IMR-90 (cell line): ENCODE results near the gene ALKBH5. TPM values are rescaled to one million over a fixed set of nuclear protein-coding genes. Genes with fewer than 3 reads are reported as not detected.
A peak's percentile ranks its signal among the peaks of the same experiment; 100 is the strongest.

Experiments used
- ATAC-seq: fragments of 200-7000 bp; cut with Tn5 transposase; 2 replicates; pipeline ENCODE4 v1.9.1; 2020; ENCODE audit warnings: low read depth, mild to moderate bottlenecking, moderate library complexity
- BruUV-seq: library from RNA; stranded (reverse); fragments of 400-500 nt; replicated peaks from 2 replicates; lab custom pipeline; 2021; lab: Mats Ljungman, UMichigan
- CTCF ChIA-PET: fragments of 300-600 bp; formaldehyde crosslinking; extraction: SDS; loops from one replicate; lab custom pipeline; 2021; ENCODE audit warnings: antibody characterized with exemption; lab: Yijun Ruan, JAX
- POLR2A ChIA-PET: fragments of 300-600 bp; sonication (Branson Sonifier 250); formaldehyde crosslinking; loops from one replicate; lab custom pipeline; 2022; ENCODE audit warnings: antibody characterized with exemption; ENCODE audit not compliant: unreplicated experiment; lab: Charles Lee
- DNase-seq: peaks from one replicate; pipeline ENCODE4 v3.0.0; 2013
- H2AFZ ChIP-seq: replicated peaks from 2 replicates; pipeline ENCODE3; 2013; ENCODE audit warnings: low read length, mild to moderate bottlenecking; ENCODE audit not compliant: poor library complexity
- H2AK5ac ChIP-seq: 2 replicates; pipeline ENCODE4 v1.6.1; 2013; ENCODE audit warnings: low read depth, low read length, inconsistent platforms
- H2AK9ac ChIP-seq: replicated peaks from 2 replicates; pipeline ENCODE3; 2013; ENCODE audit warnings: mild to moderate bottlenecking, low read depth, low read length, moderate library complexity; ENCODE audit not compliant: poor library complexity
- H2BK120ac ChIP-seq: 2 replicates; pipeline ENCODE4 v1.6.1; 2013; ENCODE audit warnings: low read depth, low read length, inconsistent platforms
- H2BK15ac ChIP-seq: 3 replicates; pipeline ENCODE4 v1.6.1; 2013; ENCODE audit warnings: low read depth, low read length, inconsistent platforms
- H2BK20ac ChIP-seq: 2 replicates; pipeline ENCODE4 v1.6.1; 2013; ENCODE audit warnings: low read depth, mild to moderate bottlenecking, inconsistent platforms, low read length, moderate library complexity
- H2BK5ac ChIP-seq: 2 replicates; pipeline ENCODE4 v1.6.1; 2013; ENCODE audit warnings: mild to moderate bottlenecking, low read depth, low read length, inconsistent platforms; ENCODE audit not compliant: poor library complexity, severe bottlenecking
- H3K14ac ChIP-seq: replicated peaks from 2 replicates; pipeline ENCODE4 v1.6.1; 2013; ENCODE audit warnings: low read depth, low read length, inconsistent platforms
- H3K18ac ChIP-seq: 2 replicates; pipeline ENCODE4 v1.6.1; 2013; ENCODE audit warnings: low read depth, low read length, control low read depth
- H3K23ac ChIP-seq: 2 replicates; pipeline ENCODE4 v1.6.1; 2013; ENCODE audit warnings: low read depth, low read length, inconsistent platforms
- H3K27ac ChIP-seq: 2 replicates; pipeline ENCODE4 v1.5.1; 2013; ENCODE audit warnings: mild to moderate bottlenecking, control low read depth, low read length; ENCODE audit not compliant: insufficient read depth
- H3K27me3 ChIP-seq: 2 replicates; pipeline ENCODE4 v1.6.1; 2013; ENCODE audit warnings: low read length; ENCODE audit not compliant: control insufficient read depth, insufficient read depth
- H3K36me3 ChIP-seq: 2 replicates; pipeline ENCODE4 v1.6.1; 2013; ENCODE audit warnings: low read length, mixed read lengths; ENCODE audit not compliant: control insufficient read depth, insufficient read depth
- H3K4ac ChIP-seq: 2 replicates; pipeline ENCODE4 v1.6.1; 2013; ENCODE audit warnings: low read depth, low read length, inconsistent platforms
- H3K4me1 ChIP-seq: 2 replicates; pipeline ENCODE4 v1.6.1; 2013; ENCODE audit warnings: low read length, mixed read lengths; ENCODE audit not compliant: control insufficient read depth, insufficient read depth
- H3K4me2 ChIP-seq: 2 replicates; pipeline ENCODE4 v1.6.1; 2013; ENCODE audit warnings: low read depth, mild to moderate bottlenecking, control low read depth, low read length, moderate library complexity
- H3K4me3 ChIP-seq: 2 replicates; pipeline ENCODE4 v1.5.1; 2013; ENCODE audit warnings: low read depth, mild to moderate bottlenecking, control low read depth, low read length, moderate library complexity; ENCODE audit not compliant: insufficient read depth
- H3K56ac ChIP-seq: 2 replicates; pipeline ENCODE4 v1.6.1; 2013; ENCODE audit warnings: low read length, inconsistent platforms; ENCODE audit not compliant: insufficient read depth; ENCODE audit errors: extremely low read depth
- H3K79me1 ChIP-seq, 2 experiments: 2 replicates each; pipeline ENCODE4 v1.6.1; 2013; ENCODE audit warnings: low read length in 2 of 2, inconsistent platforms in 1 of 2, low read depth in 1 of 2
- H3K9ac ChIP-seq: 2 replicates; pipeline ENCODE4 v1.6.1; 2013; ENCODE audit warnings: low read depth, low read length, control low read depth
- H3K9me1 ChIP-seq: 2 replicates; pipeline ENCODE4 v1.6.1; 2013; ENCODE audit warnings: low read length, inconsistent platforms; ENCODE audit not compliant: insufficient read depth
- H3K9me3 ChIP-seq: 2 replicates; pipeline ENCODE4 v1.6.1; 2013; ENCODE audit warnings: low read length; ENCODE audit not compliant: control insufficient read depth, insufficient read depth
- H4K20me1 ChIP-seq: 2 replicates; pipeline ENCODE4 v1.6.1; 2013; ENCODE audit warnings: low read length, inconsistent platforms; ENCODE audit not compliant: insufficient read depth
- H4K5ac ChIP-seq: 2 replicates; pipeline ENCODE4 v1.6.1; 2013; ENCODE audit warnings: mild to moderate bottlenecking, low read depth, low read length, control low read depth
- H4K8ac ChIP-seq, 2 experiments: 2 replicates each; pipeline ENCODE4 v1.6.1; 2013; ENCODE audit warnings: low read depth in 2 of 2, low read length in 2 of 2, control low read depth in 1 of 2, inconsistent platforms in 1 of 2
- H4K91ac ChIP-seq: 2 replicates; pipeline ENCODE4 v1.6.1; 2013; ENCODE audit warnings: low read depth, low read length, inconsistent platforms; ENCODE audit not compliant: insufficient read depth
- CTCF ChIP-seq: conservative IDR thresholded peaks from 2 replicates; pipeline ENCODE4 v1.5.1; 2012; ENCODE audit warnings: mild to moderate bottlenecking, low read depth, low read length, improper control_type of control experiment
- RAD21 ChIP-seq: IDR thresholded peaks from 2 replicates; pipeline ENCODE4 v1.6.1; 2012; ENCODE audit warnings: low read length, improper control_type of control experiment
- SMC3 ChIP-seq: fragments of 150-350 bp; IDR thresholded peaks from 2 replicates; pipeline ENCODE4 v1.6.1; 2016; ENCODE audit warnings: low read depth, mild to moderate bottlenecking, antibody characterized with exemption, low read length, moderate library complexity
- USF2 ChIP-seq: fragments of 150-350 bp; IDR thresholded peaks from 2 replicates; pipeline ENCODE4 v1.6.1; 2017; ENCODE audit warnings: mild to moderate bottlenecking, antibody characterized with exemption, low read length, low read depth
- WGBS, 2 experiments: methylation state at CpG; one replicate each; pipeline versions ENCODE4 v1.1.5 to v1.1.7; 2013; ENCODE audit warnings: missing lambda C conversion rate in 2 of 2; ENCODE audit not compliant: insufficient read length in 1 of 2; ENCODE audit errors: extremely low coverage in 2 of 2; 5-methylcytosine and 5-hydroxymethylcytosine counted together
- dilution Hi-C: fragments of 300-500 bp; cut with HindIII; formaldehyde crosslinking; loops from one replicate; pipeline ENCODE4 v1.14.3; 2018; ENCODE audit warnings: low sequenced_read_pairs; ENCODE audit not compliant: unreplicated experiment
- in situ Hi-C: fragments of 300-500 bp; cut with MboI; formaldehyde crosslinking; loops from 3 replicates; pipeline ENCODE4 v1.14.3; 2019; ENCODE audit warnings: low sequenced_read_pairs, inconsistent platforms, mixed read lengths
- intact Hi-C: fragments of 100-400 bp; cut with micrococcal nuclease; formaldehyde crosslinking; loops from 2 replicates; pipeline ENCODE4 v1.10.0; 2022
- polyA plus RNA-seq, 3 experiments: library from polyadenylated mRNA; depleted of rRNA; stranded (reverse); fragments of >200 nt; gene quantifications; 2 replicates each; pipeline ENCODE4 v1.2.3, GENCODE V29; 2012; ENCODE audit warnings: low replicate concordance in 1 of 3
- total RNA-seq: library from RNA; depleted of rRNA; stranded (reverse); fragments of >200 nt; gene quantifications from 2 replicates; pipeline ENCODE4 v1.2.3, GENCODE V29; 2012

Gene ALKBH5
- total and polyA plus RNA-seq, 2 of the 4 experiments (the other 2 are of a cell fraction): 57.6 to 79.6 TPM

DNA sequence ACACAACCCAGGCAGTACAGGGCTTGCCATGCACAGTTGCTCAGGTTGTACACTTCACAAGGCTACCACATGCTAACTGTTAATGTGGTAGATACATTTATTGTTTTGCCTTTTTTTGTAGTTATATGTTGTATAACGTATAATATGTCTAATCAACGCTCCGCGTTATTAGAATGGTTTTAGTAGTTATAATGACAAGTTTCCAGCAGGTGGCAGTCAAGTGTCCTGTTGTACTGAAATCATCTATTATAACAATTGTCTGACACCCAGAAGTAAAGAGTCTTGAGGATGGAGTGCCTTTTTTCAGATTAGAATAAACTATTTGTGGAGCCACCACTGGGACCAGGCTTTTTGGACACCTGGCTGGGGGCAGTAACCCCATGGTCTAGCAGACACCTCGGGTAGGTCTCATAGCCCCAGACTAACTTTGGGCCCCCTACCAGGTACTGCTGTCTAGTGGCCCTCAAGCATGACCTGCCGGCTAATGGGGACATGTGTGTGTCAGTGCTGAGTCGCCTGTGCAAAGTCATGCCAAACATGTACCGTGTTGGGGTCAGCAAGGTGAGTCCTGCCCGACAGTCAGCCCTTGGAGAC, 42.3 kb upstream of the ALKBH5 start:
- Histone ChIP-seq H3K18ac (no peak overlapping the region), H3K9me1 (no peaks in the 10 kb centered on the region), H2AFZ (no peak overlapping the region), H3K9me3 (no peaks in the 10 kb centered on the region), H3K4me1 (no peaks in the 10 kb centered on the region), H2BK15ac (no peak overlapping the region), H3K27ac (no peak overlapping the region), H3K4me3 (no peak overlapping the region), H3K23ac (no peak overlapping the region), H2BK120ac (no peak overlapping the region), H4K8ac (no peak overlapping the region), H3K56ac (no peak overlapping the region), H3K9ac (no peak overlapping the region), H2BK20ac (no peak overlapping the region), H3K4ac (no peak overlapping the region), H3K79me1 (no peaks in the 10 kb centered on the region), H2BK5ac (no peak overlapping the region), H3K14ac (no peak overlapping the region), H2AK5ac (no peak overlapping the region), H4K20me1 (peaks cover 2% of the 10 kb centered on the region; the same call in 1 of the 2 replicates), H4K5ac (no peak overlapping the region), H2AK9ac (no peak overlapping the region), H4K91ac (no peak overlapping the region), H3K27me3 (peaks cover 3% of the 10 kb centered on the region; the same call in 1 of the 2 replicates), H3K4me2 (no peak overlapping the region), H3K36me3 (no peaks in the 10 kb centered on the region)
- ChIA-PET CTCF (interaction anchor here (0.7 to 1.0 kb wide), 2 partner anchors 12 to 74 kb away, joined by 3 to 6 read pairs; no protein-coding TSS in a partner anchor), POLR2A (no interaction called here)
- intact Hi-C loops (loop anchor here (1.0 to 2.0 kb wide), 2 partner anchors 41 to 76 kb away; partner anchors contain the start of gene ALKBH5), dilution Hi-C loops (no loop called here), in situ Hi-C loops (no loop called here)
- ATAC-seq (peak; percentile 78), DNase-seq (peak; percentile 55)
- TF ChIP-seq USF2 (no peak), CTCF (peak; percentile 66), SMC3 (peak; percentile 66), RAD21 (peak; percentile 71)
- no TSS peak for BruUV-seq
- 41% methylated on average over 4 of the region's 9 CpGs; no CpG with 5 or more reads in 1 of the 2 experiments for WGBS, 2 experiments
